ES-I3 (cell line): ENCODE data around the gene CDK19.
"Not testable (repeated sequence)": the region's sequence is repeated elsewhere in the genome, so short reads cannot be mapped to it uniquely, and the experiment has no call there.

Experiments used
- H3K36me3 ChIP-seq: 2 replicates; pipeline ENCODE4 v1.6.1; 2013; ENCODE audit warnings: mild to moderate bottlenecking, low read length, control low read depth, moderate library complexity; ENCODE audit not compliant: insufficient read depth
- H3K4me1 ChIP-seq: 2 replicates; pipeline ENCODE4 v1.6.1; 2013; ENCODE audit warnings: mild to moderate bottlenecking, control low read depth, low read length; ENCODE audit not compliant: insufficient read depth
- H3K9ac ChIP-seq: 2 replicates; pipeline ENCODE4 v1.6.1; 2013; ENCODE audit warnings: low read depth, mild to moderate bottlenecking, low read length, moderate library complexity
- H3K9me3 ChIP-seq: 2 replicates; pipeline ENCODE4 v1.6.1; 2013; ENCODE audit warnings: mild to moderate bottlenecking, low read length, moderate library complexity; ENCODE audit not compliant: control insufficient read depth, insufficient read depth

Gene CDK19

GRCh38 chr6:110613356-110613755, 201.9 kb downstream of the CDK19 start:
- Histone ChIP-seq H3K4me1 (peaks cover 33% of the 10 kb centered on the region), H3K36me3 (no peaks in the 10 kb centered on the region), H3K9me3 (no peaks in the 10 kb centered on the region), H3K9ac (no peak overlapping the region)

- Histone ChIP-seq H3K9me3 (no peaks in the 10 kb centered on the region), H3K9ac (no peak overlapping the region), H3K4me1 (peaks cover 32% of the 10 kb centered on the region), H3K36me3 (no peaks in the 10 kb centered on the region)
These were observed 203.0 kb downstream of the CDK19 start for GRCh38 chr6:110612298-110612697.

- H3K9me3 ChIP-seq: no peaks in the 10 kb centered on the region
These were observed 206.2 kb downstream of the CDK19 start for GRCh38 chr6:110609101-110609500.

GRCh38 chr6:110608151-110608550, 207.1 kb downstream of the CDK19 start:
- Histone ChIP-seq H3K9ac (no peak overlapping the region), H3K4me1 (peaks cover 12% of the 10 kb centered on the region; the same call in 1 of the 2 replicates), H3K9me3 (no peaks in the 10 kb centered on the region), H3K36me3 (no peaks in the 10 kb centered on the region)

More at GRCh38 chr6:110609101-110609500, 206.2 kb downstream of the CDK19 start:
- Histone ChIP-seq H3K36me3 (no peaks in the 10 kb centered on the region), H3K4me1 (peaks cover 21% of the 10 kb centered on the region), H3K9ac (no peak overlapping the region)

- H3K9ac ChIP-seq: no peak overlapping the region
- H3K4me1 ChIP-seq: no peaks in the 10 kb centered on the region
- H3K9me3 ChIP-seq: no peaks in the 10 kb centered on the region
- H3K36me3 ChIP-seq: no peaks in the 10 kb centered on the region
These were observed 209.1 kb downstream of the CDK19 start for GRCh38 chr6:110606151-110606550.

GRCh38 chr6:110600640-110601039, 214.6 kb downstream of the CDK19 start:
- not testable (repeated sequence) for H3K9me3 ChIP-seq, H3K4me1 ChIP-seq, H3K9ac ChIP-seq, H3K36me3 ChIP-seq

- Histone ChIP-seq H3K9ac (no peak overlapping the region), H3K36me3 (no peaks in the 10 kb centered on the region), H3K9me3 (no peaks in the 10 kb centered on the region; the same call in 1 of the 2 replicates), H3K4me1 (no peaks in the 10 kb centered on the region)
These were observed 217.5 kb downstream of the CDK19 start for GRCh38 chr6:110597761-110598160.

GRCh38 chr6:110596354-110596753, 218.9 kb downstream of the CDK19 start:
- Histone ChIP-seq H3K4me1 (no peaks in the 10 kb centered on the region), H3K36me3 (no peaks in the 10 kb centered on the region), H3K9ac (no peak overlapping the region), H3K9me3 (no peaks in the 10 kb centered on the region; the same call in 1 of the 2 replicates)

GRCh38 chr6:110595112-110595511, 220.2 kb downstream of the CDK19 start:
- no peaks in the 10 kb centered on the region; the same call in 1 of the 2 replicates for H3K9me3 ChIP-seq
- H3K9ac ChIP-seq: no peak overlapping the region
- no peaks in the 10 kb centered on the region for H3K4me1 ChIP-seq
- H3K36me3 ChIP-seq: no peaks in the 10 kb centered on the region

- Histone ChIP-seq H3K9ac (no peak overlapping the region), H3K4me1 (no peaks in the 10 kb centered on the region), H3K9me3 (no peaks in the 10 kb centered on the region; the same call in 1 of the 2 replicates), H3K36me3 (no peaks in the 10 kb centered on the region)
These were observed 221.6 kb downstream of the CDK19 start for GRCh38 chr6:110593637-110594036.

- no peak overlapping the region for H3K9ac ChIP-seq
- no peaks in the 10 kb centered on the region; the same call in 1 of the 2 replicates for H3K9me3 ChIP-seq
- no peaks in the 10 kb centered on the region for H3K4me1 ChIP-seq
- no peaks in the 10 kb centered on the region for H3K36me3 ChIP-seq
These were observed 222.5 kb downstream of the CDK19 start for GRCh38 chr6:110592765-110593164.

- no peak overlapping the region for H3K9ac ChIP-seq
- no peaks in the 10 kb centered on the region for H3K36me3 ChIP-seq
- no peaks in the 10 kb centered on the region for H3K4me1 ChIP-seq
- no peaks in the 10 kb centered on the region; the same call in 1 of the 2 replicates for H3K9me3 ChIP-seq
These were observed 224.4 kb downstream of the CDK19 start for GRCh38 chr6:110590821-110591351.

- no peak overlapping the region for H3K9ac ChIP-seq
- H3K4me1 ChIP-seq: no peaks in the 10 kb centered on the region
- H3K9me3 ChIP-seq: no peaks in the 10 kb centered on the region
- H3K36me3 ChIP-seq: no peaks in the 10 kb centered on the region
These were observed 225.3 kb downstream of the CDK19 start for GRCh38 chr6:110589865-110590513.

GRCh38 chr6:110587328-110587727, 227.9 kb downstream of the CDK19 start:
- Histone ChIP-seq H3K36me3 (no peaks in the 10 kb centered on the region), H3K9ac (no peak overlapping the region), H3K4me1 (no peaks in the 10 kb centered on the region), H3K9me3 (no peaks in the 10 kb centered on the region)

- no peaks in the 10 kb centered on the region; the same call in 1 of the 2 replicates for H3K9me3 ChIP-seq
- H3K9ac ChIP-seq: no peak overlapping the region
- no peaks in the 10 kb centered on the region for H3K4me1 ChIP-seq
- no peaks in the 10 kb centered on the region for H3K36me3 ChIP-seq
These were observed 233.6 kb downstream of the CDK19 start for GRCh38 chr6:110581679-110582078.
